Left cardiac atrium (tissue), 4 donors: ENCODE data around the gene BDNF. TPM values are rescaled to one million over a fixed set of nuclear protein-coding genes. Genes with fewer than 3 reads are reported as not detected.

Experiments
- ATAC-seq, 2 donors: fragments of 200-7000 bp; cut with Tn5 transposase; one replicate each; pipeline ENCODE4 v1.9.1; 2020; ENCODE audit warnings: mild to moderate bottlenecking in 2 of 2, moderate library complexity in 2 of 2
- DNase-seq: peaks from one replicate; pipeline ENCODE4 v3.0.0-alpha.2; 2020
- intact Hi-C, 2 donors: fragments of 100-400 bp; cut with DNase I; formaldehyde crosslinking; loops; one replicate each; pipeline versions ENCODE4 v1.14.1 to v1.15.1; 2022 to 2023
- total RNA-seq, 2 donors: library from RNA; stranded (reverse); fragmentation: NEBNext Ultra II Directional; extraction: Animal tissue kit (Norgen Biotek cat#: 25700); gene quantifications; one replicate each; pipeline ENCODE4 v1.2.1, GENCODE V29; 2021
- donor health status: DM: no; HTN: yes; CAD: no.
- donor health status: DM: no; HTN: yes; CAD: no; lungs with severe emphysema.
- donor health status: DM: yes; HTN: yes; CAD: no.
- donor health status: Dilated cardiomyopathy.

BDNF gene
- total RNA-seq, 2 donors from 2014 or later, result 0.08 to 0.09 TPM

GRCh38 chr11:27615833-27616232, 84.4 kb downstream of the BDNF start:
- no peak for ATAC-seq
- no peak for DNase-seq
- intact Hi-C loops, result no loop called here

- intact Hi-C loops, result no loop called here
- no peak for DNase-seq
- no peak for ATAC-seq
Observed at GRCh38 chr11:27614092-27614491, 86.2 kb downstream of the BDNF start.

- ATAC-seq (peak in 1 of 2 donors; percentile 22), DNase-seq (no peak)
- intact Hi-C loops, result no loop called here
Observed at GRCh38 chr11:27612932-27613880, 87.0 kb downstream of the BDNF start.

- DNase-seq, result no peak
- no peak for ATAC-seq
Observed at GRCh38 chr11:27611947-27612455, 88.3 kb downstream of the BDNF start.

GRCh38 chr11:27611390-27611789, 88.9 kb downstream of the BDNF start:
- ATAC-seq, result no peak
- intact Hi-C loops, result no loop called here
- no peak for DNase-seq

More at GRCh38 chr11:27611947-27612455, 88.3 kb downstream of the BDNF start:
- intact Hi-C loops, result no loop called here

GRCh38 chr11:27610946-27611345, 89.3 kb downstream of the BDNF start:
- DNase-seq (no peak), ATAC-seq (no peak)
- intact Hi-C loops, result no loop called here

- ATAC-seq (no peak), DNase-seq (no peak)
- intact Hi-C loops, result no loop called here
Observed at GRCh38 chr11:27610280-27610679, 90.0 kb downstream of the BDNF start.

- no peak for ATAC-seq
Observed at GRCh38 chr11:27608951-27609350, 91.3 kb downstream of the BDNF start.

GRCh38 chr11:27605422-27605821, 94.8 kb downstream of the BDNF start:
- ATAC-seq (no peak), DNase-seq (no peak)
- intact Hi-C loops, result no loop called here

More at GRCh38 chr11:27608951-27609350, 91.3 kb downstream of the BDNF start:
- intact Hi-C loops, result no loop called here
- no peak for DNase-seq

Other genes starting within 250 kb of the BDNF start
- 10 to 100 TPM; 29.0 to 33.3 TPM for gene LGR4, start 227.7 kb downstream of the BDNF start, total RNA-seq
- gene LIN7C, start 193.7 kb downstream of the BDNF start, total RNA-seq, result 10 to 100 TPM; 15.4 to 24.2 TPM